GM12878 (cell line): ENCODE data around the gene HIF3A. TPM values are rescaled to one million over a fixed set of nuclear protein-coding genes. Genes with fewer than 3 reads are reported as not detected.

Experiments used
- ATAC-seq: fragments of 200-7000 bp; cut with Tn5 transposase; 3 replicates; pipeline ENCODE4 v1.9.1; 2020; ENCODE audit warnings: mild to moderate bottlenecking, moderate library complexity
- BruUV-seq: library from RNA; stranded (reverse); fragments of 400-500 nt; replicated peaks from 2 replicates; lab custom pipeline; 2021; lab: Mats Ljungman, UMichigan
- CTCF ChIA-PET: fragments of 300-600 bp; sonication (Branson Sonifier 250); formaldehyde crosslinking; extraction: SDS; loops from one replicate; lab custom pipeline; 2021; ENCODE audit warnings: inconsistent platforms; lab: Yijun Ruan, JAX
- POLR2A ChIA-PET: fragments of 350-600 bp; formaldehyde crosslinking; extraction: SDS; loops from one replicate; lab custom pipeline; 2021; ENCODE audit warnings: inconsistent platforms; lab: Charles Lee
- RAD21 ChIA-PET: fragments of 300-600 bp; sonication (Branson Sonifier 250); formaldehyde crosslinking; loops from one replicate; lab custom pipeline; 2023; ENCODE audit warnings: antibody characterized with exemption; ENCODE audit not compliant: unreplicated experiment; lab: Charles Lee
- SMC1A ChIA-PET: fragments of 300-600 bp; sonication (Branson Sonifier 250); formaldehyde crosslinking; loops from one replicate; lab custom pipeline; 2023; ENCODE audit not compliant: unreplicated experiment, uncharacterized antibody; lab: Charles Lee
- DNase-seq: peaks from one replicate; pipeline ENCODE4 v3.0.0-alpha.2; 2011; ENCODE audit warnings: low read depth, low spot score
- FAIRE-seq: peaks from 3 replicates; lab custom pipeline; 2011; peaks lifted over from hg19 to GRCh38; lab: Jason Lieb, UNC
- H2AFZ ChIP-seq: 2 replicates; pipeline ENCODE4 v1.6.0; 2011; ENCODE audit warnings: low read depth, low read length, control low read depth; ENCODE audit not compliant: control insufficient read depth
- H3K27ac ChIP-seq: 2 replicates; pipeline ENCODE4 v1.5.1; 2011; ENCODE audit warnings: control low read depth; ENCODE audit not compliant: control insufficient read depth, insufficient read depth
- H3K27me3 ChIP-seq, 2 experiments: replicated peaks in 1 of 2; 2 replicates each; pipeline versions ENCODE4 v1.6.0 to v1.6.1; 2011; ENCODE audit warnings: low read length in 1 of 2; ENCODE audit not compliant: control insufficient read depth in 2 of 2, insufficient read depth in 2 of 2
- H3K36me3 ChIP-seq, 2 experiments: 2 replicates each; pipeline ENCODE4 v1.5.1; 2011; ENCODE audit warnings: low read length in 1 of 2; ENCODE audit not compliant: control insufficient read depth in 2 of 2, insufficient read depth in 2 of 2
- H3K4me1 ChIP-seq: 2 replicates; pipeline ENCODE4 v1.6.1; 2011; ENCODE audit warnings: mild to moderate bottlenecking, low read length, moderate library complexity, mixed read lengths; ENCODE audit not compliant: control insufficient read depth, insufficient read depth
- H3K4me2 ChIP-seq: 2 replicates; pipeline ENCODE4 v1.6.0; 2011; ENCODE audit warnings: control low read depth; ENCODE audit not compliant: control insufficient read depth, insufficient read depth
- H3K4me3 ChIP-seq: fragments of 200-600 bp; sonication (generic); 2 replicates; pipeline ENCODE4 v1.5.1; 2016
- H3K79me2 ChIP-seq: 2 replicates; pipeline ENCODE4 v1.6.0; 2011; ENCODE audit warnings: low read length; ENCODE audit not compliant: control insufficient read depth, insufficient read depth
- H3K9ac ChIP-seq: 2 replicates; pipeline ENCODE4 v1.8.0; 2011; ENCODE audit warnings: low read length, control low read depth, mixed read lengths; ENCODE audit not compliant: control insufficient read depth, insufficient read depth
- H3K9me3 ChIP-seq: replicated peaks from 3 replicates; pipeline ENCODE4 v1.5.1; 2011; ENCODE audit warnings: mild to moderate bottlenecking, low read length; ENCODE audit not compliant: control insufficient read depth, insufficient read depth
- H4K20me1 ChIP-seq: 2 replicates; pipeline ENCODE4 v1.6.0; 2011; ENCODE audit not compliant: control insufficient read depth, insufficient read depth
- EED ChIP-seq: sonication (generic); IDR thresholded peaks from 2 replicates; pipeline ENCODE4 v1.6.1; 2016; ENCODE audit warnings: antibody characterized with exemption, low read depth
- GABPA ChIP-seq: IDR thresholded peaks from 2 replicates; pipeline ENCODE4 v1.6.1; 2014; ENCODE audit warnings: antibody characterized with exemption, low read depth, mild to moderate bottlenecking, inconsistent platforms
- MTA3 ChIP-seq: IDR thresholded peaks from 2 replicates; pipeline ENCODE4 v1.6.1; 2012; ENCODE audit warnings: low read length, inconsistent platforms, borderline replicate concordance
- POLR2AphosphoS5 ChIP-seq: IDR thresholded peaks from 2 replicates; pipeline ENCODE4 v1.6.1; 2011; ENCODE audit warnings: mild to moderate bottlenecking, low read length, inconsistent platforms
- WGBS: methylation state at CpG from one replicate; pipeline ENCODE4 v1.1.6; 2016; ENCODE audit warnings: low lambda C conversion rate; ENCODE audit not compliant: insufficient replicate concordance, insufficient coverage; ENCODE audit errors: missing lambda C conversion rate; 5-methylcytosine and 5-hydroxymethylcytosine counted together
- in situ Hi-C: fragments of 300-500 bp; cut with MboI; formaldehyde crosslinking; loops from 9 replicates; pipeline ENCODE4 v1.14.3; 2018; ENCODE audit warnings: mixed read lengths
- intact Hi-C: fragments of 100-400 bp; cut with micrococcal nuclease; formaldehyde crosslinking; loops from one replicate; pipeline ENCODE4 v1.14.2; 2022; ENCODE audit not compliant: unreplicated experiment
- polyA plus RNA-seq, 11 experiments: library from polyadenylated mRNA; depleted of rRNA in 4 of 11; unstranded in 6 of 11; stranded (reverse) in 5 of 11; fragments of >200 nt; fragmentation: Nextera tagmentation in 4 of 11; fragmentation: Illumina TruSeq in 1 of 11; extraction: Ambion mirVana in 4 of 11; extraction: Trizol in 1 of 11; gene quantifications; 1 replicate in 1 of 11; 2 replicates in 10 of 11; pipeline versions ENCODE4 v1.2.1 to v1.2.3, GENCODE V29; 2011 to 2016; ENCODE audit warnings: inconsistent platforms in 2 of 11, missing spikeins in 2 of 11, low read depth in 1 of 11
- total RNA-seq, 4 experiments: library from RNA; depleted of rRNA in 3 of 4; stranded (reverse); fragments of >200 nt in 3 of 4; fragmentation: Illumina TruSeq in 1 of 4; extraction: Trizol in 1 of 4; gene quantifications; 2 replicates each; pipeline versions ENCODE4 v1.2.1 to v1.2.3, GENCODE V29; 2013 to 2021
- TF ChIP-seq, protein P1 (sequence below): fragments of 450-650 bp; IDR thresholded peaks from 2 replicates; pipeline ENCODE4 v1.6.1; 2017; ENCODE audit warnings: mild to moderate bottlenecking, moderate library complexity
- TF ChIP-seq, protein P2 (sequence below): IDR thresholded peaks from 2 replicates; pipeline ENCODE4 v1.6.1; 2012; ENCODE audit warnings: low read depth, low read length, improper control_type of control experiment

HIF3A gene
- total and polyA plus RNA-seq, 10 of the 15 experiments (the other 5 are each of a cell fraction or from before 2014, with no cell fraction given), result 0.03 to 0.20 (median 0.06) TPM; not detected in 5

DNA sequence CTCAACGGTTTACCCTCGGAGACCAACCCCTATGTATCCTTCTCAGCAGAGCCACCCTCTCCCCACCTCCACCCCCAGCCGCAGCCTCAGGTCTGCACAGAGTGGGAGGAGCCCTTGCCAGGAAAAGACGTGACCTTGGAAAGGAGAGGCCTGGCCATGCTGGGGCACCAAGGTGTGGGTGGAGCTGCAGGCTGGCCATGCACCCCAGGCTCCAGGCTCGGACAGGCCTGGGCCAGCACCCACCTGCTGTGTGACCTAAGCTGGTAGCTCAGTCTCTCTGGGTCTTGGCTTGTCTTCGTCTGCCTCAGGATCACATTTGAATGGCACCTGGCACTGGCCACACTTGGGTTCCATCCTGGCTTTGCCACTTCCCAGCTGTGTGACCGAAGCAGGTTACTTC, 87.0 kb downstream of the HIF3A start (continued):
- TF ChIP-seq, protein P1, sequence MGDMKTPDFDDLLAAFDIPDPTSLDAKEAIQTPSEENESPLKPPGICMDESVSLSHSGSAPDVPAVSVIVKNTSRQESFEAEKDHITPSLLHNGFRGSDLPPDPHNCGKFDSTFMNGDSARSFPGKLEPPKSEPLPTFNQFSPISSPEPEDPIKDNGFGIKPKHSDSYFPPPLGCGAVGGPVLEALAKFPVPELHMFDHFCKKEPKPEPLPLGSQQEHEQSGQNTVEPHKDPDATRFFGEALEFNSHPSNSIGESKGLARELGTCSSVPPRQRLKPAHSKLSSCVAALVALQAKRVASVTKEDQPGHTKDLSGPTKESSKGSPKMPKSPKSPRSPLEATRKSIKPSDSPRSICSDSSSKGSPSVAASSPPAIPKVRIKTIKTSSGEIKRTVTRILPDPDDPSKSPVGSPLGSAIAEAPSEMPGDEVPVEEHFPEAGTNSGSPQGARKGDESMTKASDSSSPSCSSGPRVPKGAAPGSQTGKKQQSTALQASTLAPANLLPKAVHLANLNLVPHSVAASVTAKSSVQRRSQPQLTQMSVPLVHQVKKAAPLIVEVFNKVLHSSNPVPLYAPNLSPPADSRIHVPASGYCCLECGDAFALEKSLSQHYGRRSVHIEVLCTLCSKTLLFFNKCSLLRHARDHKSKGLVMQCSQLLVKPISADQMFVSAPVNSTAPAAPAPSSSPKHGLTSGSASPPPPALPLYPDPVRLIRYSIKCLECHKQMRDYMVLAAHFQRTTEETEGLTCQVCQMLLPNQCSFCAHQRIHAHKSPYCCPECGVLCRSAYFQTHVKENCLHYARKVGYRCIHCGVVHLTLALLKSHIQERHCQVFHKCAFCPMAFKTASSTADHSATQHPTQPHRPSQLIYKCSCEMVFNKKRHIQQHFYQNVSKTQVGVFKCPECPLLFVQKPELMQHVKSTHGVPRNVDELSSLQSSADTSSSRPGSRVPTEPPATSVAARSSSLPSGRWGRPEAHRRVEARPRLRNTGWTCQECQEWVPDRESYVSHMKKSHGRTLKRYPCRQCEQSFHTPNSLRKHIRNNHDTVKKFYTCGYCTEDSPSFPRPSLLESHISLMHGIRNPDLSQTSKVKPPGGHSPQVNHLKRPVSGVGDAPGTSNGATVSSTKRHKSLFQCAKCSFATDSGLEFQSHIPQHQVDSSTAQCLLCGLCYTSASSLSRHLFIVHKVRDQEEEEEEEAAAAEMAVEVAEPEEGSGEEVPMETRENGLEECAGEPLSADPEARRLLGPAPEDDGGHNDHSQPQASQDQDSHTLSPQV, result no peak
- no peak for TF ChIP-seq POLR2AphosphoS5
- no peak for TF ChIP-seq GABPA

DNA sequence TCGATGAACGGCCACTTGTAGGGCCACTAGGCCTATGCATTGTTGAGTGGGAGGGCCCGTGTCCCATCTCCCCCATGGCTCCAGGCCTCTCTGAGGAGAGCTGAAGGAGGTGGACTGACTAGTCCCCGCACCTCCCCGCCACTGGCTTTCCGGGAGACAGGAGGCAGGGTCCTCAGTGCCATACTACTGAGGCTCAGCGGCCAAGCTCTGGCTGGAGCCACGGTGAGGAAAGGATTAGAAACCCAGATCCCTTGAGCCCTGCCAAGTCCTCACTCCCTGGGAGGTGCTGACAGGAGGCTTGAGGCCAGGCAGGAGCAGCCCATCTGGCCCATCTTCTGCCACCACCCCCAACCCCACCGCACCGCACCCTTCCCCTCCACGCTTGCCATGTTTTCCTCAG, 87.6 kb downstream of the HIF3A start:
- Histone ChIP-seq H3K9ac (no peak overlapping the region), H3K9me3 (no peaks in the 10 kb centered on the region), H3K4me2 (no peak overlapping the region), H3K79me2 (no peaks in the 10 kb centered on the region), H3K4me3 (no peak overlapping the region), H2AFZ (no peak overlapping the region), H3K27ac (no peak overlapping the region), H3K27me3 (no peaks in the 10 kb centered on the region), H3K4me1 (no peaks in the 10 kb centered on the region), H3K36me3 (peaks cover 31 to 45% of the 10 kb centered on the region in 2 experiments), H4K20me1 (no peaks in the 10 kb centered on the region)
- BruUV-seq, result no TSS peak
- POLR2A ChIA-PET, result no interaction called here
- RAD21 ChIA-PET, result no interaction called here
- CTCF ChIA-PET, result interaction anchor here (1.1 to 1.2 kb wide), 2 partner anchors 10 to 37 kb away, joined by 3 read pairs; no protein-coding TSS in a partner anchor
- in situ Hi-C loops (no loop called here), intact Hi-C loops (no loop called here)
- over 99% methylated on average over 10 of the region's 11 CpGs for WGBS
- SMC1A ChIA-PET, result no interaction called here
- ATAC-seq, result no peak
- no peak for FAIRE-seq
- DNase-seq, result no peak
- TF ChIP-seq, protein P2, sequence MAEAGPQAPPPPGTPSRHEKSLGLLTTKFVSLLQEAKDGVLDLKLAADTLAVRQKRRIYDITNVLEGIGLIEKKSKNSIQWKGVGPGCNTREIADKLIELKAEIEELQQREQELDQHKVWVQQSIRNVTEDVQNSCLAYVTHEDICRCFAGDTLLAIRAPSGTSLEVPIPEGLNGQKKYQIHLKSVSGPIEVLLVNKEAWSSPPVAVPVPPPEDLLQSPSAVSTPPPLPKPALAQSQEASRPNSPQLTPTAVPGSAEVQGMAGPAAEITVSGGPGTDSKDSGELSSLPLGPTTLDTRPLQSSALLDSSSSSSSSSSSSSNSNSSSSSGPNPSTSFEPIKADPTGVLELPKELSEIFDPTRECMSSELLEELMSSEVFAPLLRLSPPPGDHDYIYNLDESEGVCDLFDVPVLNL, result no peak
- TF ChIP-seq EED (no peak), MTA3 (no peak)
